Measurements from ENCODE around the gene NOC2L. TPM values are rescaled to one million over a fixed set of nuclear protein-coding genes. Genes with fewer than 3 reads are reported as not detected.

Gene NOC2L
- total and polyA plus RNA-seq, 9 of the 15 experiments (the other 6 are each of a cell fraction or from before 2014, with no cell fraction given), result 4.0 to 410 (median 200) TPM

DNA sequence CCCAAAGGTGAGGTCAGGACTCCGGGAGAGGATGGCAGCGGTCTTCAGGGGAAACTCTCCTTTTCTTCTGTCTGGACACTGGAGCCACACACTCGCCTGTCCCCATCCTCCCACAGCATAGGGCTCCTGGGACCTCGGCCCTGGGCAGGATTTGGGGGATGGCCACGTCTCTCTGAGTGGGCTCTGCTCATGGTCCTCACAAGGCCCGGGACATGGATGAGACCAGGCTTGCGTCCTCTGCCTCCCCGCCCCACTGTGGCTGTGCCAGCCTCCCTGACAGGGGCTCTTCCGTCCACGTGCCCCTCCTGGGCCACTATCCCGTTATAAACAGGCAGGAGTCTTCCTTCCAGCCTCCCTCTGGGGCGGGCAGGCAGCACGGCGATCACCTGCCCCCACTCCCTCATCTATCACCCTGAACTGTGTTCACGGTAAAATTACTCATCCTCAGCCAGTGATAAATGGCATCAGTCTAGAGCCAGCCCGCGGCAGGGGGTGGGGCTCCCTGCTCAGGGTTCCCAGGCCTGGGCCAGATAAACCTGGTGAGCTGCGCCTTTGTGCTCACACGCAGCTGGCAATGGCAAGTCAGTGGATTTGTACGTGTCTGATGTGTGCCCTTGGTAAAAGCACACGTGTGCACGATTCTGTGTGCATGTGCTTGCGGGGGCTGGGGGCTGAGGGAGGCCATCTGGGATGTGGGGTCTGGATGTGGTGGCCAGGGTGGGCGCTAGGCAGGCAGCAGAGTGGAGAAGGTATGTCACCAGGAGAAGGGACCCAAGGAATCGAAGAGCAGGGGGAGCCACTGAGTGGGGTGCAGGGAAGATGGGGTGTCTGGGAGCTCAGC lies 48.0 kb downstream of the NOC2L start (continued):
- peak; percentile 26; the same call in 1 of the 2 replicates for TF ChIP-seq ARID1B (IDR thresholded peaks at IDR 0.05)
- TF ChIP-seq SMARCB1 (IDR thresholded peaks at IDR 0.05; ENCODE audit: insufficient read length, low read depth), result no peak
- TF ChIP-seq, protein P1, sequence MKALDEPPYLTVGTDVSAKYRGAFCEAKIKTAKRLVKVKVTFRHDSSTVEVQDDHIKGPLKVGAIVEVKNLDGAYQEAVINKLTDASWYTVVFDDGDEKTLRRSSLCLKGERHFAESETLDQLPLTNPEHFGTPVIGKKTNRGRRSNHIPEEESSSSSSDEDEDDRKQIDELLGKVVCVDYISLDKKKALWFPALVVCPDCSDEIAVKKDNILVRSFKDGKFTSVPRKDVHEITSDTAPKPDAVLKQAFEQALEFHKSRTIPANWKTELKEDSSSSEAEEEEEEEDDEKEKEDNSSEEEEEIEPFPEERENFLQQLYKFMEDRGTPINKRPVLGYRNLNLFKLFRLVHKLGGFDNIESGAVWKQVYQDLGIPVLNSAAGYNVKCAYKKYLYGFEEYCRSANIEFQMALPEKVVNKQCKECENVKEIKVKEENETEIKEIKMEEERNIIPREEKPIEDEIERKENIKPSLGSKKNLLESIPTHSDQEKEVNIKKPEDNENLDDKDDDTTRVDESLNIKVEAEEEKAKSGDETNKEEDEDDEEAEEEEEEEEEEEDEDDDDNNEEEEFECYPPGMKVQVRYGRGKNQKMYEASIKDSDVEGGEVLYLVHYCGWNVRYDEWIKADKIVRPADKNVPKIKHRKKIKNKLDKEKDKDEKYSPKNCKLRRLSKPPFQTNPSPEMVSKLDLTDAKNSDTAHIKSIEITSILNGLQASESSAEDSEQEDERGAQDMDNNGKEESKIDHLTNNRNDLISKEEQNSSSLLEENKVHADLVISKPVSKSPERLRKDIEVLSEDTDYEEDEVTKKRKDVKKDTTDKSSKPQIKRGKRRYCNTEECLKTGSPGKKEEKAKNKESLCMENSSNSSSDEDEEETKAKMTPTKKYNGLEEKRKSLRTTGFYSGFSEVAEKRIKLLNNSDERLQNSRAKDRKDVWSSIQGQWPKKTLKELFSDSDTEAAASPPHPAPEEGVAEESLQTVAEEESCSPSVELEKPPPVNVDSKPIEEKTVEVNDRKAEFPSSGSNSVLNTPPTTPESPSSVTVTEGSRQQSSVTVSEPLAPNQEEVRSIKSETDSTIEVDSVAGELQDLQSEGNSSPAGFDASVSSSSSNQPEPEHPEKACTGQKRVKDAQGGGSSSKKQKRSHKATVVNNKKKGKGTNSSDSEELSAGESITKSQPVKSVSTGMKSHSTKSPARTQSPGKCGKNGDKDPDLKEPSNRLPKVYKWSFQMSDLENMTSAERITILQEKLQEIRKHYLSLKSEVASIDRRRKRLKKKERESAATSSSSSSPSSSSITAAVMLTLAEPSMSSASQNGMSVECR (CRISPR knock-in tag; IDR thresholded peaks at IDR 0.05), result no peak
- TF ChIP-seq, protein P2, sequence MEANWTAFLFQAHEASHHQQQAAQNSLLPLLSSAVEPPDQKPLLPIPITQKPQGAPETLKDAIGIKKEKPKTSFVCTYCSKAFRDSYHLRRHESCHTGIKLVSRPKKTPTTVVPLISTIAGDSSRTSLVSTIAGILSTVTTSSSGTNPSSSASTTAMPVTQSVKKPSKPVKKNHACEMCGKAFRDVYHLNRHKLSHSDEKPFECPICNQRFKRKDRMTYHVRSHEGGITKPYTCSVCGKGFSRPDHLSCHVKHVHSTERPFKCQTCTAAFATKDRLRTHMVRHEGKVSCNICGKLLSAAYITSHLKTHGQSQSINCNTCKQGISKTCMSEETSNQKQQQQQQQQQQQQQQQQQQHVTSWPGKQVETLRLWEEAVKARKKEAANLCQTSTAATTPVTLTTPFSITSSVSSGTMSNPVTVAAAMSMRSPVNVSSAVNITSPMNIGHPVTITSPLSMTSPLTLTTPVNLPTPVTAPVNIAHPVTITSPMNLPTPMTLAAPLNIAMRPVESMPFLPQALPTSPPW (CRISPR knock-in tag; IDR thresholded peaks at IDR 0.05), result peak; percentile 66
- TF ChIP-seq, protein P3, sequence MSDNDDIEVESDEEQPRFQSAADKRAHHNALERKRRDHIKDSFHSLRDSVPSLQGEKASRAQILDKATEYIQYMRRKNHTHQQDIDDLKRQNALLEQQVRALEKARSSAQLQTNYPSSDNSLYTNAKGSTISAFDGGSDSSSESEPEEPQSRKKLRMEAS (CRISPR knock-in tag; IDR thresholded peaks at IDR 0.05), result 0 out of 2 replicates have a peak, but pooled peaks have one; percentile 10
- TF ChIP-seq CREM (IDR thresholded peaks at IDR 0.05; ENCODE audit: low read depth), result 0 out of 2 replicates have a peak, but pooled peaks have one; percentile 20
- TF ChIP-seq TCF3 (CRISPR knock-in tag; IDR thresholded peaks at IDR 0.05), result peak; percentile 41; the same call in 1 of the 2 replicates
- no peak for TF ChIP-seq NCOR1 (IDR thresholded peaks at IDR 0.05)
- peak; percentile 36; the same call in 1 of the 2 replicates for TF ChIP-seq SP1 (CRISPR knock-in tag; IDR thresholded peaks at IDR 0.05)
- TF ChIP-seq MAZ (CRISPR knock-in tag; conservative IDR thresholded peaks at IDR 0.05 in 1 of 2, IDR thresholded peaks at IDR 0.05 in 1 of 2), result peak in 1 of 2 experiments; percentile 49; a peak in 1 of 4 replicates
- TF ChIP-seq, protein P4, sequence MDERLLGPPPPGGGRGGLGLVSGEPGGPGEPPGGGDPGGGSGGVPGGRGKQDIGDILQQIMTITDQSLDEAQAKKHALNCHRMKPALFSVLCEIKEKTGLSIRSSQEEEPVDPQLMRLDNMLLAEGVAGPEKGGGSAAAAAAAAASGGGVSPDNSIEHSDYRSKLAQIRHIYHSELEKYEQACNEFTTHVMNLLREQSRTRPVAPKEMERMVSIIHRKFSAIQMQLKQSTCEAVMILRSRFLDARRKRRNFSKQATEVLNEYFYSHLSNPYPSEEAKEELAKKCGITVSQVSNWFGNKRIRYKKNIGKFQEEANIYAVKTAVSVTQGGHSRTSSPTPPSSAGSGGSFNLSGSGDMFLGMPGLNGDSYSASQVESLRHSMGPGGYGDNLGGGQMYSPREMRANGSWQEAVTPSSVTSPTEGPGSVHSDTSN (CRISPR knock-in tag; IDR thresholded peaks at IDR 0.05; ENCODE audit: low read depth), result no peak
- TF ChIP-seq, protein P4 (tag; conservative IDR thresholded peaks at IDR 0.05; ENCODE audit: low read depth), result peak; percentile 91
- TF ChIP-seq TOE1 (IDR thresholded peaks at IDR 0.05; ENCODE audit: borderline replicate concordance), result no peak
- TF ChIP-seq TOE1 (CRISPR knock-in tag; IDR thresholded peaks at IDR 0.05; ENCODE audit: borderline replicate concordance, low read depth), result no peak
- TF ChIP-seq, protein P5, sequence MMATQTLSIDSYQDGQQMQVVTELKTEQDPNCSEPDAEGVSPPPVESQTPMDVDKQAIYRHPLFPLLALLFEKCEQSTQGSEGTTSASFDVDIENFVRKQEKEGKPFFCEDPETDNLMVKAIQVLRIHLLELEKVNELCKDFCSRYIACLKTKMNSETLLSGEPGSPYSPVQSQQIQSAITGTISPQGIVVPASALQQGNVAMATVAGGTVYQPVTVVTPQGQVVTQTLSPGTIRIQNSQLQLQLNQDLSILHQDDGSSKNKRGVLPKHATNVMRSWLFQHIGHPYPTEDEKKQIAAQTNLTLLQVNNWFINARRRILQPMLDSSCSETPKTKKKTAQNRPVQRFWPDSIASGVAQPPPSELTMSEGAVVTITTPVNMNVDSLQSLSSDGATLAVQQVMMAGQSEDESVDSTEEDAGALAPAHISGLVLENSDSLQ (IDR thresholded peaks at IDR 0.05), result peak; percentile 63
- TF ChIP-seq DPF2 (IDR thresholded peaks at IDR 0.05), result 0 out of 2 replicates have a peak, but pooled peaks have one; percentile 40
